Skin of body (tissue), 2 donors: ENCODE data around the gene CSMD2. TPM values are rescaled to one million over a fixed set of nuclear protein-coding genes. Genes with fewer than 3 reads are reported as not detected.
A peak's percentile ranks its signal among the peaks of the same experiment; 100 is the strongest.
"Not testable (repeated sequence)": the region's sequence is repeated elsewhere in the genome, so short reads cannot be mapped to it uniquely, and the experiment has no call there.

Experiments
- DNase-seq: peaks from one replicate; lab custom pipeline; 2025; lab: John Stamatoyannopoulos, UW
- total RNA-seq: library from RNA; depleted of rRNA; stranded (reverse); fragments of >200 nt; gene quantifications from one replicate; pipeline ENCODE4 v1.2.3, GENCODE V29; 2014

The CSMD2 gene
- total RNA-seq, result 2.4 TPM

GRCh38 chr1:34164771-34165391 is at the start of gene CSMD2:
Gene CSMD2, minus strand, starts transcription at chr1:34165230. Its CDS starts 133 bp downstream, at chr1:34165097.
- peak; percentile 27 for DNase-seq

- no peak for DNase-seq
Measured at GRCh38 chr1:34213956-34214355, 48.9 kb upstream of the CSMD2 start.

- DNase-seq, result no peak
Measured at GRCh38 chr1:34212673-34213072, 47.6 kb upstream of the CSMD2 start.

- DNase-seq, result no peak
Measured at GRCh38 chr1:34199927-34200326, 34.9 kb upstream of the CSMD2 start.

GRCh38 chr1:34192621-34193020 is 27.6 kb upstream of the CSMD2 start:
- DNase-seq, result no peak

DNA sequence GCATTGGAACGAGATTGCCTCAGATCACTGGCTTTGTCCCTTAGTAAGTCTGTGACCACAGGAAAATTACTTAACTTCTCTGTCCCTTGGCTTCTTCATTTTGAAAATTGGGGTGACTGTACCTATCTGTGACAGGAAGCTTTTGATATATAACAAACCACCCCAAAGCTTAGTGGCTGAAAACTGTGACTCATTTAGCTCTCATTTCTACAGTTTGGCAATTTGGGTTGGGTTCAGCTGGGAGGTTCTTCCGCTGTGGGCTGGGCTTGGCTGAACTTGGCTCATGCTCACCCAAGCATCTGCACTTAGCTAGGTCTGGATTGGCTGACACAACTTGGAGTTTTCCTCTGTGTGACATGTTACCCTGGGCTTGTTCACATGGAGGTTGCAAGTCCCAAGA is 25.7 kb upstream of the CSMD2 start:
- DNase-seq, result no peak

DNA sequence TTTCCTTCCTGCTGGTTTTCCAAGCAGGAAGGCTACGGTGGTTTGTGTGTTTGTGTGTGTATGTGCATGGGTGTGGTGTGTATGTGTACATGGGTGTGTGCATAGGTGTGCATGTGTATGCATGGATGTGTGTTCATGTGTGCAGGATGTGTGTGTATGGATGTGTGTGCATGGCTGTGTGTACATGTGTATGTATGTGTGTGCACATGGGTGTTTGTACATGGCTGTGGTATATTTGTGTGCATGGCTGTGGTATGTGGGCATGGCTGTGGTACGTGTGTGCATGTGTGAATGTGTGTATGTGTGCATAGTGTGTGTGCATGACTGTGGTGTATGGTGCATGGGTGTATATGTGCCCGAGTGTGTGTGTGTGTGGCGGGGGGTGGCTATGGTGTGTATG is 24.0 kb upstream of the CSMD2 start:
- DNase-seq, result no peak

- no peak for DNase-seq
Measured at GRCh38 chr1:34188418-34188817, 23.4 kb upstream of the CSMD2 start.

DNA sequence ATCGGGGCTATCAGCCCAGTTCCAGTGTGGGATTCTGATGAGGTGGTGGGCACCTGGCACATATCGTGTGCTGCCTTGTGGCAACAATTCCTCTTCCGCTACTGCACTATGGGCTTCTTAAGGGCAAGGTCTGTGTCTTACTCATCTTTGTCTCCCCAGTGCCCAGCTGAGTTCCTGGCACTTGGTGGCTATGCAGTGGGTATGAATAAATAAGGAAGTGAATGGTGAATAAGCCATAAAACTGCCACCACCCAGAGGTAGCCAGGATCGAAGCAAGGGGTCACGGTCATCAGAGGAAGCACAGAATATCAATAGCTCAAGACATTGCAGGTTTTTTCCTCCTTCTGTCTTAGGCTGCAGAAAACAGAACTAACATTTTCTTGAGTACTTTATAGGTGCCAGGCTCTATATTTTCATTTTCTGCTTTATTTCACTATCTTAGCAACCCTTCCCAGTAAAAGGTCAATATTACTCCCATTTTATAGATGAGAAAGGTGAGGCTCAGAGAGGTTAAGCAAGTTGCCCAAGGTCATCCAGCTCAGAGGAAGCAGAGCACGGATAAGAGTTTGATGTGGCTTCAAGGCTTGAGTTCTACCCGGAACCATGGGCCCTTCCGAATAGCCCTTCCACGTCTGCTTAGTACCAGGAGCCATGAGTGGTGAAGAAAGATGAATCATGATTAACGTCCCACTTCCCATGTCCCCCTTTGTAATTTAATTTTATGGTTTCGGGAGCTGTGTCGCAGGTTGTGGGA is 21.9 kb upstream of the CSMD2 start:
- no peak for DNase-seq

GRCh38 chr1:34183381-34183780 is 18.4 kb upstream of the CSMD2 start:
- DNase-seq, result not testable (repeated sequence)

- no peak for DNase-seq
Measured at GRCh38 chr1:34178072-34178471, 13.0 kb upstream of the CSMD2 start.

- DNase-seq, result no peak
Measured at GRCh38 chr1:34176830-34177603, 12.0 kb upstream of the CSMD2 start, which contains the start of gene C1orf94. Gene C1orf94, plus strand, starts transcription at chr1:34176907. Its CDS starts 883 bp downstream, at chr1:34177790.

GRCh38 chr1:34175744-34176143 is 10.7 kb upstream of the CSMD2 start:
- no peak for DNase-seq

- DNase-seq, result no peak
Measured at GRCh38 chr1:34167389-34167788, 2.4 kb upstream of the CSMD2 start.

- peak; percentile 22 for DNase-seq
Measured at GRCh38 chr1:34166625-34167361, 1.8 kb upstream of the CSMD2 start.

DNA sequence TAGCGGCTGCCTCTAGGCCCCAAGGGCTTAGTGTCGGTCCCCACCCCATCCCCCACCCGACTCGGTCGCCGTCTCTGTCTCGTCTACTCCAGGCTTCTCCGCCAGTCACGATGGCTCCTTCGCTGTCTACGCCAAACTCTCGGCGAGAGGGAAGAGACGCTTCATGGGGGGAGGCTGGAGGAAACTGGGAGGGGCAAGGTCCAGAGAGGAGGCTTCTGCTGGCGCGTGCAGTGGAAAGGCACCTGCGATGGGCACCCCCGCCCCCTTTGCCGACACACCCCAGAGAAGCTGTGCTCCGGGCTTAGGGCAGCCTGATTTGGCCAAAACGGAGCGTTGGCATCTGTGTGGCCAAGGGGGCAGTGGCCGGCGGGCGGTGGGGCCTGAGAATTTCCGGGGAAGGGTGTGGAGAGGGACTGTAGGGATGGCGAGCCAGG is 1.2 kb upstream of the CSMD2 start:
- DNase-seq, result no peak

DNA sequence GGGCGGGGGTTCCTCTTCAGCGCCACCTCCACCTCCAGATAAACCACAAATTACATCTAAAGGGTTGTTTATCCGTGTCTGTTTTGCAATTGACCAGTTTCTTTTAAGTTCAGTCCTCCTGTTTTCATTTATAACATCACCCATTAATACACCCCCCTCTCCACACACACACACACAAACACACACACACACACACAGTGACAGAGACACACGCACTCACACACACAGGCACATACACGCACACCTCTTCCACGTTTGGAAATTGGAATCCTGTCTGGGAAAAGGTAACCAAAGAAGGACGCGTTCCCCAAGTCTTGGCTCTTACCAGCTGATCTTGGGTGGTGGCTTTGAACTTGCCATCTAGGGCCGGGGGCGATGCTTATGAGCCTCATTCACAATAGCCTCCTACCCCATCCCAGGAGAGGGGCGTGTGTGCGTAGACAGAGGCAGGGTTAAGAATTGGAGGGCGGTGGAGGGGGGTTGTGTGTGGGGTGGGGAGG is 442 bp upstream of the CSMD2 start:
- no peak for DNase-seq

- DNase-seq, result no peak
Measured at GRCh38 chr1:34163792-34164731, 968 bp downstream of the CSMD2 start.

GRCh38 chr1:34162852-34163766 is 1.9 kb downstream of the CSMD2 start:
- DNase-seq, result peak; percentile 35
